HG03280 (cell line): Measurements from ENCODE around the gene TOMT.
A peak's percentile ranks its signal among the peaks of the same experiment; 100 is the strongest.

Experiments
- ATAC-seq: cut with Tn5 transposase; IDR thresholded peaks from one replicate; pipeline ENCODE4 v1.9.1; 2021; ENCODE audit warnings: mild to moderate bottlenecking, moderate library complexity; ENCODE audit not compliant: unreplicated experiment

TOMT gene

DNA sequence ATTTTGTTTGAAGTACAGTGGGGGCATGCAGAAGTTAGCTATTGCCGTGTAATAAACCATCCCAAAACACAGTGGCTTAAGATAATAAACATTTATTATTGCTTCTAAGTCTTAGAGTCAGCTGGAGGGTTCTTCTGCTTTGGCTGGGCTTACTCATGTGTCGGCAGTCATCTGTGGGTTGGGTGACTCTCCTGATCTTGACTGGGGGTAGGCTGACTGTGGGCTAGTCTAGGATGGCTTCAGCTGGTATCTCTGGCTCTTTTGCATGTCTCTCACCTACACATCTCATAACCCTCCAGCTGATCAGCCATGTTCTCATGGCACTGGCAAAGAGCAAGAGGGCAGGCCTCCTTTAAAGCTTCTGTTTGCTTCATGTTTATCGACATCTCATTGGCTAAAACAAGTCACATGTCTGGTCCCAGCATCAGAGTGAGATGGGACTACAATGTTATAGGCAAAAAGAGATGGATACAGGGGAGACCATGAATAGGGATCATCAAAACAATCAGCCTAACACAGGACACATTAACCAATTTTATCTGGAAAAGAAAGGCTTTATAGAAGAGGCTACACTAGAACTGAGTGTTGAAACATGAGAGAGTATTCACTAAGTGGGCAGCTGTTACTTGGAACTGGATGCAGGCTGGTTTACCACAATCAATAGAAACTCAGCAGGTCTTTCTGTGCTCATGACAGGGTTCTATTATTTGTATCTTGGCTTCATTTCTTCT is 19.9 kb upstream of the TOMT start:
- ATAC-seq: no peak

DNA sequence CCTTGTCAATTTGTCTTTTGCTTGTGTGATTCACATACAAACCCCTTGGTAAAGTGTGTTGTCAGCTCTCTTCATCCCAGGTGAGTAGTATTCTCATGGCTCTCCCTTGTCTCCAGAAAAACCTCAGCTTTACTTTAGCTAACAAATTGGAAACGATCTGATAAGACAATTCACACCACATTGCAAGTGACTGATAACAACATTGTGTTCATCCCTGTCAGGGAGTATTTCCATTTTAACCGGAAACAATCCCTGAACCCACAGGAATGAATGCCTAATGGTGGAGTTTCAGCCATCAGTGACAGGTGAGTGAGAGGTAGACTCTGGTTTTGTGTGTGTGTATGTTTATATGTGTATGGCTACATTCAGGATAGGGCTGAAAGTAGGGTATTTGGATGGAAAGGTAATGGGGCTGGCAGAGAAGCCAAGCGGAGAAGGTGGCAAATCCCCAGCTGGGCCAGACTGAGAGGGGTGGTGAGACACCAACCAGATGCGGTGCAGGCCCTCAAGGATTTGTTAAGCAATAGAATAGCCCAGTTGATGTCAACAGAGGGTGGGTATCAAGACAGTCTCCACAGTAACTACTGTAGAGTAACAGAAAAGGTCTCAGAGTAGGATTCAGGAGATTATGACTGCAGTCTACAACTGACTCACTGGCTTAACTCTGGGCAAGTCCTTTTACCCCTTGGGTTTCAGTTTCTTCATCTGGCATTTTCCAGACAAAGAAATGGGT is 17.5 kb upstream of the TOMT start:
- ATAC-seq: no peak

DNA sequence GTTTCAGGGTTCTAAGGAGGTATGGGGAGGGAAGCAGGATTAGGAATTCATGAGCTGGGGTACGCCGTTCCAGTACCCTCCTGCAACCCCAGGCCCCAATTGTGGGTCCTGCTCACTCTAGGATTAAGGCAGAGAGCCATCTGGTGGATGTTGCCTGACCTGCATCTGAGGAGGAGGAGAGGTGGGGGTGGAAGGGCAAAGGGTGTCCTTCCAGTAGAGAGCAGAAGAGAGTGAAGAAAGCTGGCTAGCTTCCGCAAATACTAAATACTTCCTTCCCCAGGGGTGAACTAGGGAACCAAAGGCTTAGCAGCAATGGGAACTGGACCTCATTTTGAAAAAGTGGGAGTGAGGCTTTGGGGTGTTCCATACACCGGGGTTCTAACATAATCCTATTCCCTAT is 14.4 kb upstream of the TOMT start:
- ATAC-seq: peak; percentile 57

DNA sequence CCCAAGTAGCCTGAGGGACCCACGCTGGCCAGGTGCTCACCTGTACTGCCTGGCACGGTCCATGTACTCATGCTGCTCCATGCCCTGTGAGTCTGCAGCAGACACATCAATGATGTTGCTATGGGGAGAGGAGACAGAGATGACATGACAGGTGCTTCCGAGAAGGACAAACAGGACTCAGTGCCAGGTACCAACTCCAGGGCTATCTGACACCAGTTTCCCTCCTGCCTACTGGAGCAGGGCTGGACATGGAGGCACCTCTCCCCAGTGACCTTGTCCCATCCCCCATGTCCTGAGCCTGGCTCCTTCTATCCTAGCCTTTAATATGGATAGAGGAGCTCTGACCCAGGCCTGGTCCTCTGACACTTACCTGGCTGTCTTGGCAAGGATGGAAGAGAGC is 7.0 kb upstream of the TOMT start:
- no peak for ATAC-seq

DNA sequence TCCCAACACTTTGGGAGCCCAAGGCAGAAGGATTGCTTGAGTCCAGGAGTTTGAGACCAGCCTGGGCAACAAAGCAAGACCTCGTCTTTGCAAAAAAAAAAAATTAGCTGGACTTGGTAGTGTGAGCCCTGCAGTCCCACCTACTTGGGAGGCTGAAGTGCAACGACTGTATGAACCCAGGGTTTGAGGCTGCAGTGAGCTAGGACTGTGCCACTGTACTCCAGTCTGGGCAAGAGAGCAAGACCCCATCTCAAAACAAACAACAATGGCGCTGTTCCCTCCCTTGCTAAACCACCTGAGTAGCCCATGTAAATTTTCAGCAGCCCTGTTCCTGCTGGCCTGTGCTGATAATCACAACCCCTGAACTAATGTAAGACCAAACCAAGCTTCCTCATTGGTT is 5.7 kb upstream of the TOMT start:
- ATAC-seq: no peak

DNA sequence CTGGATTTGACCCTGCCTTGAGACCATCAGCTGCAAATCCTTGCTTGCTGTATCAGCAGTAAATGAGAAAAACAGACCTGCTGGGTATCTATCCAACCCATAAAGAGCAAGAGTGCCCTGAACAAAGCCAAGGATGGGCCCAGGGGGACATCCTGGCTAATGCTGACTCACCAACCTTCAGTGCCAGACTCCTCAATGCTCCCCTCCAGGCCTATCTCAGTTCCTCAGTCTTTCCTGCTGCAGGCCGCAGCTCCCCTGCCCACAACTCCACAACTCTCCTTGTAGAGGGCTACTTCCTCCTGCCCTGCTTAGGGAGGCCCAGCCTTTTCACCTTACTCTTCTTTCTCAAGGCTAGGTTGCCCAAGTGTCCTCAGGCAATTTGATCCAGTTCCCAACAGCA is 5.3 kb upstream of the TOMT start:
- ATAC-seq: no peak

DNA sequence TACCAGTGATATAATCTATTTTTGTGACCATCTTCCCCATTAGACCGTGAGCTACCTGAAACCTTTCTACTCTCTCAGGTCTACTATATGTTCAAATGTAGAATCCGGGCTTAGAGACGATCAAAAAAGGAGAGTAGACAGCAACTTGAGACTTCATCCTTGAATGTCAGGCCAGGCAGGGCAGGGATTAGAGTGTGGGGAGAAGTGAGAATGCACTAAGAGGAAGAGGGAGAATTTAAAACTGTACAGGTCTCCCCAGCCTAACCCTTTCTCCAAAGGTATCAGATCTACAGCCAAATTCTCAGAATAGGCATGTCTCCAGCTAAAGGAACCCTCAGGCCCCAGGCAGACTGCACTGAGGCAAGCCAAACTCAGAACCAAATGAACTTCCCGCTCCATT is 3.6 kb upstream of the TOMT start:
- no peak for ATAC-seq

GRCh38 chr11:72102631-72102945 is 3.1 kb upstream of the TOMT start:
- no peak for ATAC-seq

DNA sequence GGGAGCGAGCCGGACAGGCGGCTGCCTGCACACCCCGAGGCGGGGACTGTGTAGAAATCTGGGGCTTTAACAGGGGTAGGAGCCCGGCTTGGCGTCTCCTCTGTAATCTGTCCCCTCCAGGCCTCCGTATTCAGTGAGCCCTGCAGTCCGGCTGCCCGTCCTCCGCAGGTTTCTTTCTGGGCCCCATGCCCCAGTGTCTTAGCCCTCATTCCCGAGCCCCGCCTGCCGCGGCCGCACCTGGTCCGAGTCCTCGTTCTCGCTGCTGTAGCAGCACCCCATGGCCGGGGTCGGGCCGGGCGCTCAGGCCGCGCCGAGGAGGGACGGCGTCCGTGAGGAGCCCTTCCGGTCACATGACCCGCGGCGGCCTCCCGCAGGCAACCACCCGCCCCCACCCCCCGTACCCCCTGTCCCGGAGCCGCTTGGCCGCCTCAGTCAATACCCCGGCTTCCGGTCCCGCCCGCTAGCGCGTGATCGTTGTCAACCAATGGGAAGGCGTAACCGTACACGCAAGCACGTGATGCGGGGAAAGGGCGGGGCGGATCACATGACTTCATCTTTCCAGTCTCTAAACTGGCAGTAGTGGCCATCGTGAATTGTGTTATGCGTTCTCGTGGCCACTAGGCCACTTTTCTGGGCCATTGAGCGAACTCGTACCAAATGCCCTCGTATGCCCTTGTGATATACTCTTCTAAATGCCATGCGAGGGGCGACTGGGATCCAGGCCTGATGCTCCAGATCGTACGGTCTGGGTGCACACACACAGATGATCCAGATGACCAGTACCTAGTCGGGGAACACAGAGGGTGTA is 2.6 kb upstream of the TOMT start, which contains the start of gene LAMTOR1:
TSS of gene LAMTOR1 (minus strand) at position 352 of the 808 bp plus-strand sequence. CDS start at position 279, 73 bp downstream.
- ATAC-seq: peak; percentile 92

DNA sequence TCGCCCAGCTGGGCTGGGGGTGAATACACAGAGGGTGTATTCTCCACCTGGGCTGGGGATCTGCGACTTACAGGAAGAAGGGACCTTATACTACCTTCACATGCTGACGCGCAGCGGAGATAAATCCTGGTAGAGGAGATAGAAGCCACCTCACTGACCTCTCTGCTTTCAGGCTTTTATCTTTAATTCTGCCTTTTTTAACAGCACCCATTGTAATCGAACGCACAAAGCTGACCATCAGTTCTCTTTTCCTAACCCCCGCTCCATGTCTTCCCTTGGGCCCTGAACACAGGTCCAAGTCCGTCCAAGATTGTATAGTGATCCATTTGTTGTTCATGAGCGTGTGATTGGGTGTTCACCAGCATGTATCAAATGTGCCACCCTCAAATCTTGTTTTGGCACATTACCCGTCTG is 2.0 kb upstream of the TOMT start:
- no peak for ATAC-seq

DNA sequence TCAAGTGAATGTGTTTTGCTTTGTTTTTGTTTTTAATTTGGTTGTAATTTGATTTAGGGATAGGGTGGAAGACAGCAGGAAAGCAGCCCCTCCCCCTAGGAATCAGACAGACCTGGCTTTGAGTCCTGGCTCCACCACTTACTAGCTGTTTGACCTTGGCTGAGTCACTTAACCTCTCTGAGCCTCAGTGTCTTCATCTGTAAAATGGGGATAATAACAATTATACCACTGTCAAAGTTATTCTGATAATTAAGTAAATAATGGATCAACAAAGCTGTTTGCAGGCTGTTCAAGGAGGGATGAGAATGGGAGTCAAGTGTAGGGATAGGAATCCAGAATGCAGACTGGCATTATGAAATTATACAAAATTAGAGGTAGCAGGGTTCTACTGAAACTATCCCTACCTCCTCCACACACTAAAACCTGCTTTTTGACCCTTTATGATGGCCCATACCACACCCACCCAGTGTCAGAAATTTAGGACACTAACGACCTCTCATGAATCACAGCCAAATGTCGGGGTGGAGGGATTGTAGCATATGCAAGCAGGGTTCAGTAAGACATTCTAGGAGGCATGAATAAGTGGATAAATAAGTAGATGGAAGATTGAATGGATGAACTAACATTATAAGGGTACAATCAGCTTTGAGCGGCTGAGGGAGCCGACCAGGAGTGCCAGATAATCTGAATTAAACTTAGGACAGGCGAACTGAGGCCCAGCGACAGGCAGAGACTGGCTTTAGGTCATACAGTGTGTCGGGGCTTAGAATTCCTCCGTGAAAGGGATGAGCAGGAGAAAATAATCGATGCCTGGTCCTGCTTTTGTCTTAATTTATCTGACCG is 5.8 kb downstream of the TOMT start:
- no peak for ATAC-seq

DNA sequence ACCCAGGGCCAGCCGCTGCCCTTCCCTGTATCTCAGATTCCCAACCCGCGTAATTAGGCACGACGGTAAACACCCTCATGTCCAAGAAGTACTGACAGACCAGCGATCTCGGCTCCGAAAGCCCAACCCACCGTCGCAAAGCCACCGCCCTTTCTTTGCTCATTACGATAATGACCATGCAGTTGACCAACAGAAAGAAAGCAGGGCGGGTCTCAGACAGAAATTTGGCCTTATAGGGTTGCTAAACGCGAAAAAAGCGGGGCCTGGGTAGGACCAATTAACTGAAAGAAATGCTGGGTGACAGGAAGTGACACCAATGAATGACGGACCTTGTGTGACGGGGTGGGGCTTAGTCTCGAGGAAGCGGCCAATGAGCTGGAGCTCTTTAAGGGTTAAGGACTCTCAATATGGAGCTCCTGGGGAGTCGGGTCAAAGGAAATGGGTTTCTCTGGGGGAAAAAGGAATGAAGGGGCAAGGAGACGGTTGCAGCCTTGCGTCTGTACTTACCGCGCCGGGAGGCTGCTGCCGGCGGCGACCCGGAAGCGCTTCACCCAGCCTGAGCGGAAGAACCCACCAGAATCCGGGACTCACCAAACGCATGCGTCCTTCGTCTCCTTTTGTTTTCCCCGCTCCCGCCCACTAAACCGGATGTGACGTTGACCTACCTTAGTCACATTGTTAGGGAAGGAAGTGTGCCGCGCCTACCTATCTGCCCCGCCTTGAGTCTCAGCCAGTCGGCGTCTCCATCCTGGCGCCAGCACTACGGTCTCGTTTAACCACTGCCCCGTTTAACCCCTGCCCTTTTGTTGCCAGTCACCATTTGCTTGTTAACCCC is 6.6 kb downstream of the TOMT start, which contains the start of gene ANAPC15:
TSS of gene ANAPC15 (minus strand) at position 553 of the 835 bp plus-strand sequence. CDS start 1,419 bp downstream, outside the sequence.
- ATAC-seq: peak; percentile 89

DNA sequence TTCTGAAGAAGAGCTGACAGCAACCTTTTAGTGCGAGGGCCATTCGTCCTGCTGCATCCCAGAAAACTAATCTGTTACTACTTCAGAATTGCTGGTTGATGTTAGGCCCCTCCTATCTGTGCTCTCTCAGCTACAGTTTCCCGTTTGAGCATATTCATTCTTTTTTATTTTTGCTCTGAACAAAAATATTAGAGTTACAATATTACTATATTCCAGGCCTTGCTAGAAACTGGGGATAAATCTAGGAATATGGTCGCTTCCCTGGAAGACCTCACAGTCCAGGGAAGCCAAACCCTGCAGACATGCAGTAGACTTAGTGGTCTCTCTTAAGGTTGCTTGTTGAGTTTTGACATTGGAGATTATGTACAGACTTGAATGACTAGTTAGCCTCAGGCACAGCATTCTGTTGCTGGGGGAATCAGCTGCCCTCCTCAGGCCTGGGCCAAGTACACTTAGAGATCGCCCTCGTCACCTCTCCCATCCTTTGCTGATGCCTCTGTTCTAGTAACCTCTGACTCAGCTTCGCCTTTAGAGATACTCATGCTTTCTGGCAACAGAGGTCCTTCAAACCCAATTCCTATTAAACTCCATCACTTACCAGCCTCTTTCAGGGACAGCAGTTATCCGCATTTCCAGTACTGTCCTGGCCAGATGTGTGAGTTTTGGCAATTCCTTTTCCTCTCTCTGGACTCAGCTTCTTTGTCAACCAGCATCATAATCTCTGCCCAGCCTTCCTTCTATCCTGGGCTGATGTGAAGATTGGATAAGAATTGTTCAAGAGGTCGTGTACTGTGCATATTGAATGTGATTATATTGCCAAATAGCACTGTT is 7.5 kb downstream of the TOMT start:
- ATAC-seq: no peak

- no peak for ATAC-seq
Measured at GRCh38 chr11:72114570-72114969, 8.8 kb downstream of the TOMT start.

DNA sequence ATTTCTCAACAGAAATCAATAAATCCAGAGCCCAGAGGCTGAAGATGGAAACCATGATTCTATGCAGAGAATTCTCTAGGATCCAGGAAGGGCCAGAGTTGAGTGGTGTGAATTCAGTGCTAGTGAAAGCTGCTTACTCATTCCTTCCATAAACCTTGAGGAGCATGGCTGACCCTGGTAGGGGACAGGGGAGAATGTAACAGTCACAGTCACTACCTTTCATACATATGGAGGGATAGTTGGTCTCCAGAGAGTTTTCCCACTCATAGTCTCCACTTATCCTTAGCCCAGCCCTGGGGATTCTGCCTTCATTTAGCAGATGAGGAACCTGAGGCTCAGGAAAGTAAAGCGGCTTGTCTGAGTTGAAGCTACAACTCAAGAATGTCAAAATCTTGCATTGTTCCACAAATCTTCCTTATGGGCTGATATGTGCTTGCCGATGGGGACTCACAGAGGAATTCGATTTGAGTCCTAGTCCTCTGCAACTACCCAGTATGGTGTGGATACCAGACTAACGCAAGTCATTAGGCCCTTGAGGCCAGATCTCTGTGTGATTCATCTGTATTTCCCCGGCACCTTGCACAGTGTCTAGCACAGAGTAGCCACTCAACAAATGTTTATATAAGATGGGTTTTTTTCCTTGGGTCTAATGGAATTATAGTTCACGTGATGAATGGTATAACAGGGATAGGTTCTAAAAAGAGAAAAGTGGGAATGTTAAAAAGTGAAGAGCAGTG is 10.5 kb downstream of the TOMT start:
- ATAC-seq: no peak

DNA sequence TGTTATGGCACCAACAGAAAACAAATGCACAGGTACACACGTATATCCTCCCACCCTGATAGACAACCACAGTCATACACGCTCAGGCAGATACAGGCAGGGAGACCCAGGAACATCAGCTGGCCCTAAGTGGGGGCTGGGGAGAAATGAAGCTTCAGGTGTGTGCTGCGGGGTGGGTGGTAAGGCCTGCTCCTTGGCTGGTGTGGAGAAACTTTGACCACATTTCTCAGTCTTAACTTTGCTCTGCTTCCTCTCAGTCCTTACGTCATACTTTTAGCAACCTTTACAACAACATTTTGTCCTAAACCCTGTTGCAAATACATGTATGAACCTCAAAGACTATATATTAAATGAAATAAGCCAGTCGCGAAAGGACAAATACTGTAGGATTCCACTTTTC is 13.5 kb downstream of the TOMT start:
- ATAC-seq: no peak

DNA sequence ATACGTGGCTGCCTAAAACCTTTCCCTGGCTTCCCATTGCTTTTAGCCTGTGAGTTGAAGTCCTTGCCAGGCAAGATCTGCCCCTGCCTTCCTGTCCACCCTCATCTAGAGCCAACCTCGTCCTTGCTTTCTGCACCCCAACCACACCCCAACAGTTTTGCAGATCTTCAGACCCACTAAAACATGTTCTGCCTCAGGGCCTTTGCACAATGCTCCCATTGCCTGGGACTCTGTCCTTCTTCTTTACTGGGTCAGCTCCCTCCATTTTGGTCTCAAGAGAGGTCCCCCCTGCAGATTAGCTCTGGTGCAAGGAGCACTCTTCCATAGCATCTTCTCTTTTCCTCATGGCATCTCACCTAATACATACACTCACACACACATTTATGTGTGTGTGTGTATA is 15.2 kb downstream of the TOMT start:
- no peak for ATAC-seq

DNA sequence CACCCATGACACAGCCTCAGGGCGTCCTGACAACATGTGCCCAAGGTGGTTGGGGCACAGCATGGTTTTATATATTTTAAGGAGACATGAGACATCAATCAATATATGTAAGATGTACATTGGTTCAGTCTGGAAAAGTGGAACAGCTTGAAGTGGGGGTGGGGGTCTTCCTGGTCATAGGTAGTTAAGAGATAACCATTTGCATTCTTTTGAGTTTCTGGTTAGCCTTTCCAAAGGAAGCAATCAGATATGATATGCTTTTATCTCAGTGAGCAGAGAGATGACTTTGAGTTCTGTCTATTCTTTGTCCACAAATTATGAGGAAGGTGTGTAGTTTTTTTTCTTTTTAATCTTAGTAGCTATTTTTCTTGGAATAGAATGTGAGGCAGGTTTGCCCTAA is 16.9 kb downstream of the TOMT start:
- no peak for ATAC-seq
